HG02884 (cell line): ENCODE results near the gene MAJIN.

Experiments
- ATAC-seq: cut with Tn5 transposase; IDR thresholded peaks from one replicate; pipeline ENCODE4 v1.9.1; 2021; ENCODE audit warnings: mild to moderate bottlenecking, moderate library complexity; ENCODE audit not compliant: unreplicated experiment

MAJIN gene

GRCh38 chr11:64933213-64933934 is 38.5 kb downstream of the MAJIN start:
- ATAC-seq, result no peak

- ATAC-seq, result no peak
Observed at GRCh38 chr11:64932324-64932723, 39.6 kb downstream of the MAJIN start.

GRCh38 chr11:64931290-64931689 is 40.6 kb downstream of the MAJIN start:
- no peak for ATAC-seq

GRCh38 chr11:64930340-64930739 is 41.6 kb downstream of the MAJIN start:
- no peak for ATAC-seq

GRCh38 chr11:64929625-64930024 is 42.3 kb downstream of the MAJIN start:
- ATAC-seq, result no peak

GRCh38 chr11:64928957-64929356 is 43.0 kb downstream of the MAJIN start:
- no peak for ATAC-seq

- no peak for ATAC-seq
Observed at GRCh38 chr11:64926689-64927088, 45.2 kb downstream of the MAJIN start.

GRCh38 chr11:64925536-64926436 is 46.1 kb downstream of the MAJIN start:
- no peak for ATAC-seq

GRCh38 chr11:64924910-64925284 is 47.0 kb downstream of the MAJIN start:
- no peak for ATAC-seq

- ATAC-seq, result peak; percentile 83
Observed at GRCh38 chr11:64923944-64924909, 47.7 kb downstream of the MAJIN start, which contains the start of gene PPP2R5B. Gene PPP2R5B, plus strand, starts transcription at chr11:64924689. Its CDS starts 1,046 bp downstream, at chr11:64925735.

GRCh38 chr11:64923151-64923661 is 48.7 kb downstream of the MAJIN start:
- ATAC-seq, result no peak

GRCh38 chr11:64921384-64921783 is 50.5 kb downstream of the MAJIN start:
- ATAC-seq, result no peak

- no peak for ATAC-seq
Observed at GRCh38 chr11:64920124-64920523, 51.8 kb downstream of the MAJIN start.

GRCh38 chr11:64919627-64920026 is 52.3 kb downstream of the MAJIN start:
- ATAC-seq, result no peak

GRCh38 chr11:64918017-64918416 is 53.9 kb downstream of the MAJIN start:
- no peak for ATAC-seq

GRCh38 chr11:64917663-64917995 is 54.3 kb downstream of the MAJIN start:
- no peak for ATAC-seq

GRCh38 chr11:64916775-64917662 is 54.9 kb downstream of the MAJIN start, which contains the start of gene ATG2A:
Gene ATG2A, minus strand, starts transcription at chr11:64917209. Its CDS starts 74 bp downstream, at chr11:64917135.
- ATAC-seq, result peak; percentile 95

- no peak for ATAC-seq
Observed at GRCh38 chr11:64916040-64916774, 55.7 kb downstream of the MAJIN start.

GRCh38 chr11:64915376-64915887 is 56.5 kb downstream of the MAJIN start:
- no peak for ATAC-seq
